A549 (cell line): ENCODE data around the gene MTX3.

Experiments used
- JUN ChIP-seq, 2 experiments: fragments of >200 bp; sonication (Bioruptor Twin); formaldehyde crosslinking; IDR thresholded peaks; 2 replicates in 1 of 2; 3 replicates in 1 of 2; pipeline ENCODE4 v1.6.1; 2016 to 2017
- MAFK ChIP-seq: fragments of 450-650 bp; IDR thresholded peaks from 2 replicates; pipeline ENCODE4 v1.6.1; 2014; ENCODE audit not compliant: partially characterized antibody
- RFX5 ChIP-seq: fragments of 450-650 bp; IDR thresholded peaks from 2 replicates; pipeline ENCODE4 v1.7.1; 2014; ENCODE audit warnings: antibody characterized with exemption, mild to moderate bottlenecking, moderate library complexity
- TF ChIP-seq, protein P1 (sequence below): fragments of >200 bp; sonication (Bioruptor Twin); formaldehyde crosslinking; IDR thresholded peaks from 3 replicates; pipeline ENCODE4 v1.5.1; 2016
- TF ChIP-seq, protein P2 (sequence below): IDR thresholded peaks from 2 replicates; pipeline ENCODE4 v1.6.1; 2012; ENCODE audit warnings: low read depth, borderline replicate concordance

DNA sequence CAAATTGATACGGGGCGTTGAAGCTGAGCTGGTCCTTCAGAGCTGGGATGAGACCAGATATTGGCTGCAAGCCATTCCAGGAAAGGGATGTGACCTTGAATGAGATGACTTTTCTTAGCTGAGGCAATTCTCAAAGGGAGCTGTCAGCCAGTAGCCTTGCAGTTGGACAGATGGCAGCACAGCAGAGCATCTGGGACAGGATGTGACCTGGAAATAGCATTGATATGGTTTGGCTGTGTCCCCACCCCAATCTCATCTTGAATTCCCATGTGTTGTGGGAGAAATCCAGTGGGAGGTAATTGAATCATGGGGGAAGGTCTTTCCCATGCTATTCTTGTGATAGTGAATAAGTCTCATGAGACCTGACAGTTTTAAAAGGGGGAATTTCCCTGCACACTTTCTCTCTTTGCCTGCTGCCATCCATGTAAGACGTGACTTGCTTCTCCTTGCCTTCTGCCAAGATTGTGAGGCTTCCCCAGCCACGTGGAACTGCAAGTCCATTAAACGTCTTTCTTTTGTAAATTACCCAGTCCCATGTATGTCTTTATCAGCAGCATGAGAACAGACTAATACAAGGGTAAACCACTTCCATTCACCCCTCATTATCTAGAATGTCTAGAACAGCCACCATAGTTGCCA lies 19.8 kb upstream of the MTX3 start:
- no peak for TF ChIP-seq RFX5
- TF ChIP-seq, protein P1, sequence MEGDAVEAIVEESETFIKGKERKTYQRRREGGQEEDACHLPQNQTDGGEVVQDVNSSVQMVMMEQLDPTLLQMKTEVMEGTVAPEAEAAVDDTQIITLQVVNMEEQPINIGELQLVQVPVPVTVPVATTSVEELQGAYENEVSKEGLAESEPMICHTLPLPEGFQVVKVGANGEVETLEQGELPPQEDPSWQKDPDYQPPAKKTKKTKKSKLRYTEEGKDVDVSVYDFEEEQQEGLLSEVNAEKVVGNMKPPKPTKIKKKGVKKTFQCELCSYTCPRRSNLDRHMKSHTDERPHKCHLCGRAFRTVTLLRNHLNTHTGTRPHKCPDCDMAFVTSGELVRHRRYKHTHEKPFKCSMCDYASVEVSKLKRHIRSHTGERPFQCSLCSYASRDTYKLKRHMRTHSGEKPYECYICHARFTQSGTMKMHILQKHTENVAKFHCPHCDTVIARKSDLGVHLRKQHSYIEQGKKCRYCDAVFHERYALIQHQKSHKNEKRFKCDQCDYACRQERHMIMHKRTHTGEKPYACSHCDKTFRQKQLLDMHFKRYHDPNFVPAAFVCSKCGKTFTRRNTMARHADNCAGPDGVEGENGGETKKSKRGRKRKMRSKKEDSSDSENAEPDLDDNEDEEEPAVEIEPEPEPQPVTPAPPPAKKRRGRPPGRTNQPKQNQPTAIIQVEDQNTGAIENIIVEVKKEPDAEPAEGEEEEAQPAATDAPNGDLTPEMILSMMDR, result no peak
- TF ChIP-seq JUN (IDR thresholded peaks at IDR 0.05), result no peak
- TF ChIP-seq, protein P2, sequence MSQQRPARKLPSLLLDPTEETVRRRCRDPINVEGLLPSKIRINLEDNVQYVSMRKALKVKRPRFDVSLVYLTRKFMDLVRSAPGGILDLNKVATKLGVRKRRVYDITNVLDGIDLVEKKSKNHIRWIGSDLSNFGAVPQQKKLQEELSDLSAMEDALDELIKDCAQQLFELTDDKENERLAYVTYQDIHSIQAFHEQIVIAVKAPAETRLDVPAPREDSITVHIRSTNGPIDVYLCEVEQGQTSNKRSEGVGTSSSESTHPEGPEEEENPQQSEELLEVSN, result no peak
- no peak for TF ChIP-seq MAFK
